Kidney epithelial cell (primary cell): ENCODE data around the gene TMTC1. TPM values are rescaled to one million over a fixed set of nuclear protein-coding genes. Genes with fewer than 3 reads are reported as not detected.

Experiments used
- DNase-seq: peaks from one replicate; pipeline ENCODE4 v3.0.0-alpha.2; 2010; ENCODE audit warnings: low read depth
- H3K27me3 ChIP-seq: 2 replicates; pipeline ENCODE4 v1.6.0; 2011; ENCODE audit warnings: low read length; ENCODE audit not compliant: control insufficient read depth, insufficient read depth
- H3K36me3 ChIP-seq: 2 replicates; pipeline ENCODE4 v1.5.1; 2011; ENCODE audit warnings: low read length; ENCODE audit not compliant: control insufficient read depth, insufficient read depth
- H3K4me3 ChIP-seq: 2 replicates; pipeline ENCODE4 v1.5.1; 2011; ENCODE audit warnings: low read depth, mild to moderate bottlenecking, control low read depth, low read length
- CTCF ChIP-seq: IDR thresholded peaks from 2 replicates; pipeline ENCODE4 v1.5.1; 2011; ENCODE audit warnings: mild to moderate bottlenecking, moderate library complexity, low read length, control low read depth, inconsistent platforms; ENCODE audit not compliant: insufficient read depth, poor library complexity, severe bottlenecking
- total RNA-seq: library from RNA; depleted of rRNA; stranded (reverse); fragments of >200 nt; gene quantifications from 2 replicates; pipeline ENCODE4 v1.2.3, GENCODE V29; 2015

The TMTC1 gene
- total RNA-seq, 1 donor from 2014 or later = 1.6 TPM

GRCh38 chr12:29734734-29735133 lies 49.0 kb downstream of the TMTC1 start:
- Histone ChIP-seq H3K27me3 (no peaks in the 10 kb centered on the region), H3K36me3 (no peaks in the 10 kb centered on the region), H3K4me3 (no peak overlapping the region)
- DNase-seq = no peak
- TF ChIP-seq CTCF = no peak

- DNase-seq = no peak
- Histone ChIP-seq H3K27me3 (no peaks in the 10 kb centered on the region), H3K36me3 (no peaks in the 10 kb centered on the region), H3K4me3 (no peak overlapping the region)
- no peak for TF ChIP-seq CTCF
Measured at GRCh38 chr12:29734305-29734704, 49.4 kb downstream of the TMTC1 start.

GRCh38 chr12:29733501-29733900 lies 50.2 kb downstream of the TMTC1 start:
- Histone ChIP-seq H3K36me3 (no peaks in the 10 kb centered on the region), H3K27me3 (no peaks in the 10 kb centered on the region), H3K4me3 (no peak overlapping the region)
- no peak for TF ChIP-seq CTCF
- DNase-seq = no peak

- Histone ChIP-seq H3K4me3 (no peak overlapping the region), H3K27me3 (no peaks in the 10 kb centered on the region), H3K36me3 (no peaks in the 10 kb centered on the region)
- no peak for DNase-seq
- TF ChIP-seq CTCF = no peak
Measured at GRCh38 chr12:29733060-29733459, 50.7 kb downstream of the TMTC1 start.

GRCh38 chr12:29732593-29732992 lies 51.1 kb downstream of the TMTC1 start:
- Histone ChIP-seq H3K36me3 (no peaks in the 10 kb centered on the region), H3K27me3 (no peaks in the 10 kb centered on the region), H3K4me3 (no peak overlapping the region)
- DNase-seq = no peak
- no peak for TF ChIP-seq CTCF

GRCh38 chr12:29732191-29732590 lies 51.6 kb downstream of the TMTC1 start:
- no peaks in the 10 kb centered on the region for H3K27me3 ChIP-seq
- no peak for TF ChIP-seq CTCF
- no peaks in the 10 kb centered on the region for H3K36me3 ChIP-seq
- H3K4me3 ChIP-seq = no peak overlapping the region
- no peak for DNase-seq
